ENCODE data around the gene ABHD6. TPM values are rescaled to one million over a fixed set of nuclear protein-coding genes. Genes with fewer than 3 reads are reported as not detected.

Gene ABHD6
- total RNA-seq, 1 experiment from 2014 or later, result 3.4 TPM

GRCh38 chr3:58216496-58217195, 20.9 kb upstream of the ABHD6 start:
- no peak for DNase-seq (ENCODE audit: unreplicated experiment)
- no peak for TF ChIP-seq CTCF (IDR thresholded peaks at IDR 0.05; ENCODE audit: unreplicated experiment)
- H3K27me3 Mint-ChIP-seq (ENCODE audit: insufficient read depth, unreplicated experiment), result no peaks in the 10 kb centered on the region
- H3K4me3 Mint-ChIP-seq (ENCODE audit: unreplicated experiment), result peak overlapping the region; percentile 28
- intact Hi-C loops (cut with micrococcal nuclease), result loop anchor here (1.0 kb wide), 4 partner anchors 21 to 254 kb away; partner anchors contain the start of gene ABHD6
- no peaks in the 10 kb centered on the region for H3K36me3 Mint-ChIP-seq (ENCODE audit: insufficient read depth, unreplicated experiment)
- H3K9me3 Mint-ChIP-seq (ENCODE audit: unreplicated experiment), result no peaks in the 10 kb centered on the region
- peaks cover 24% of the 10 kb centered on the region for H3K4me1 Mint-ChIP-seq (ENCODE audit: insufficient read depth, unreplicated experiment)
- peak overlapping the region; percentile 10 for H3K27ac Mint-ChIP-seq (ENCODE audit: low read depth, unreplicated experiment)
- CTCF ChIA-PET, result interaction anchor here (0.6 to 8.5 kb wide), 22 partner anchors 9 to 214 kb away, joined by 3 to 158 read pairs (median 7); partner anchors contain the start of genes FLNB, HTD2 and RPP14
- BruUV-seq (replicated peaks), result no TSS peak
- POLR2A ChIA-PET, result interaction anchor here (0.6 to 2.3 kb wide), 15 partner anchors 16 to 208 kb away, joined by 3 to 32 read pairs (median 4); partner anchors contain the start of genes ABHD6, HTD2 and RPP14

- no peaks in the 10 kb centered on the region for H3K9me3 Mint-ChIP-seq (ENCODE audit: unreplicated experiment)
- H3K27ac Mint-ChIP-seq (ENCODE audit: low read depth, unreplicated experiment), result peak overlapping the region; percentile 10
- TF ChIP-seq CTCF (IDR thresholded peaks at IDR 0.05; ENCODE audit: unreplicated experiment), result peak; percentile 70
- ChIA-PET POLR2A (interaction anchor here (0.6 to 2.3 kb wide), 20 partner anchors 15 to 332 kb away, joined by 3 to 32 read pairs (median 4); partner anchors contain the start of genes ABHD6, HTD2 and RPP14), CTCF (interaction anchor here (0.6 to 8.5 kb wide), 30 partner anchors 9 to 255 kb away, joined by 3 to 158 read pairs (median 6); partner anchors contain the start of genes FLNB, HTD2 and RPP14)
- peak; percentile 94 for DNase-seq (ENCODE audit: unreplicated experiment)
- BruUV-seq (replicated peaks), result no TSS peak
- no peaks in the 10 kb centered on the region for H3K36me3 Mint-ChIP-seq (ENCODE audit: insufficient read depth, unreplicated experiment)
- H3K4me1 Mint-ChIP-seq (ENCODE audit: insufficient read depth, unreplicated experiment), result peaks cover 25% of the 10 kb centered on the region
- intact Hi-C loops (cut with micrococcal nuclease), result loop anchor here (1.0 kb wide), 4 partner anchors 20 to 255 kb away; partner anchors contain the start of gene ABHD6
- H3K4me3 Mint-ChIP-seq (ENCODE audit: unreplicated experiment), result peak overlapping the region; percentile 28
- no peaks in the 10 kb centered on the region for H3K27me3 Mint-ChIP-seq (ENCODE audit: insufficient read depth, unreplicated experiment)
Observed at GRCh38 chr3:58217209-58217811, 20.3 kb upstream of the ABHD6 start.

GRCh38 chr3:58218904-58219303, 18.7 kb upstream of the ABHD6 start:
- Mint-ChIP-seq H3K36me3 (ENCODE audit: insufficient read depth, unreplicated experiment) (no peaks in the 10 kb centered on the region), H3K4me3 (ENCODE audit: unreplicated experiment) (no peak overlapping the region), H3K27me3 (ENCODE audit: insufficient read depth, unreplicated experiment) (no peaks in the 10 kb centered on the region), H3K9me3 (ENCODE audit: unreplicated experiment) (no peaks in the 10 kb centered on the region), H3K27ac (ENCODE audit: low read depth, unreplicated experiment) (no peak overlapping the region), H3K4me1 (ENCODE audit: insufficient read depth, unreplicated experiment) (peaks cover 30% of the 10 kb centered on the region)
- intact Hi-C loops (cut with micrococcal nuclease), result no loop called here
- CTCF ChIA-PET, result interaction anchor here (0.6 to 8.5 kb wide), 10 partner anchors 11 to 210 kb away, joined by 3 to 158 read pairs (median 16); partner anchors contain the start of genes FLNB, HTD2 and RPP14
- DNase-seq (ENCODE audit: unreplicated experiment), result no peak
- TF ChIP-seq CTCF (IDR thresholded peaks at IDR 0.05; ENCODE audit: unreplicated experiment), result no peak
- no TSS peak for BruUV-seq (replicated peaks)
- POLR2A ChIA-PET, result interaction anchor here (0.6 to 1.7 kb wide), 6 partner anchors 16 to 774 kb away, joined by 3 to 6 read pairs (median 4); no protein-coding TSS in a partner anchor

Measured in MCF 10A (cell line).